ENCODE data around the gene RDH11.

RDH11 gene

DNA sequence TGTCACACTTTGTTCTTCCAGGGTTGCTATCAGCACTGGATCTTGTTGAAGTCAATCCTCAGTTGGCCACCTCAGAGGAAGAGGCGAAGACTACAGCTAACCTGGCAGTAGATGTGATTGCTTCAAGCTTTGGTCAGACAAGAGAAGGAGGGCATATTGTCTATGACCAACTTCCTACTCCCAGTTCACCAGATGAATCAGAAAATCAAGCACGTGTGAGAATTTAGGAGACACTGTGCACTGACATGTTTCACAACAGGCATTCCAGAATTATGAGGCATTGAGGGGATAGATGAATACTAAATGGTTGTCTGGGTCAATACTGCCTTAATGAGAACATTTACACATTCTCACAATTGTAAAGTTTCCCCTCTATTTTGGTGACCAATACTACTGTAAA is 44.9 kb downstream of the RDH11 start:
- H3K4me3 ChIP-seq (ENCODE audit: low read depth, low read length): no peak overlapping the region

DNA sequence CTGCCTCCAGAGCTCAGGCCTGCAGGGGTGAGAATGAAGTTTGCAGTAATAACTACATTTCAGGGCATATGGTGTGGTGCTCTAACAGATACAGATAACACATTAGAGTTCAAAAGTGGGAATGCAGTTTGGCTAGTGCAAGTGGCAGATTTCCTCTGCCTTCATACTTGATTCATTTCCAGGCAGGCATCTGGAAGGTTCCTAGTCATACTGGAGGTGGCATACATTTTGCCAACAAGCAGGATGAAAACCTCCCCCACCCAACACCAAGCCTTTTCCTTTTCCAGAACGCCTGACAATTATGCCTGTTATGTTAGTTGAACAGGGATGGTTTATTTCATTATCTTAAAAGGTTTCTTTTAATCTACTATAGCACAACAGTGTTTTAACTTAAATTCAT is 45.4 kb downstream of the RDH11 start:
- H3K4me3 ChIP-seq (ENCODE audit: low read depth, low read length): no peak overlapping the region

DNA sequence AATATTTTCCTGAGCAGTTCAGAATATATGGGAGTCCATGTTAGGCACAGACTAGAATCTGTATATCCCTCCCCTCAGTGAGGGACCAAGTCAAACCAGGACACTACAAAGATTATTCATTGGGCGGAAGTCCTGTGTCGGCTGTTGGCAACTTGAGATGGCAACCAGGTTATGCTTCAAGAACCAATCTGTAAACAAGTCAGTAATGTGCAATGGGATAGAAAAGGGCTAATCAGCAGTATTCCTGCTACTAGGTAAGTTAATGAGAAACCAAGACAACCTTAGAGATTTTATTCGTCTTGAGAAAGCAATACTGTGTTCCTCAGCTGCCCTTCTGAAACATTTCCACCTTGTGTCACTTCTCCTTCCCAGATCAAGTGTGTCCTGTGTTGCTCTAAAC is 49.4 kb downstream of the RDH11 start:
- no peak overlapping the region for H3K4me3 ChIP-seq (ENCODE audit: low read depth, low read length)

DNA sequence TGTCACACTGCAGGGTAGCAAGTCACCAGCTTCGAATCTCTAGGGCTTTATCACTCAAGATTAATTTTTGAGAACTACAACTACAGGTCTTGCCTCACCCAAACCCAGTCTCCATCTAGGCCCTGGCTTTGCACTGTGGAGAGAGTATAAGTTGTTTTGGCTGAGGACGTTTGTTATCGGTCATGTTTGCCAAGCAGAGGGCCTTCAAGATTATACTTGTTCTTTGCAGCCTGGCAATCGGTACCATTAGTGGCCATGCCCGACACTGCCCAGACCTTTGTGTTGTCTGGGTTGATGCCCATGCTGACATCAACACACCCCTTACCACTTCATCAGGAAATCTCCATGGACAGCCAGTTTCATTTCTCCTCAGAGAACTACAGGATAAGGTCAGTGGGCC is 50.1 kb downstream of the RDH11 start:
- no peak overlapping the region for H3K4me3 ChIP-seq (ENCODE audit: low read depth, low read length)

DNA sequence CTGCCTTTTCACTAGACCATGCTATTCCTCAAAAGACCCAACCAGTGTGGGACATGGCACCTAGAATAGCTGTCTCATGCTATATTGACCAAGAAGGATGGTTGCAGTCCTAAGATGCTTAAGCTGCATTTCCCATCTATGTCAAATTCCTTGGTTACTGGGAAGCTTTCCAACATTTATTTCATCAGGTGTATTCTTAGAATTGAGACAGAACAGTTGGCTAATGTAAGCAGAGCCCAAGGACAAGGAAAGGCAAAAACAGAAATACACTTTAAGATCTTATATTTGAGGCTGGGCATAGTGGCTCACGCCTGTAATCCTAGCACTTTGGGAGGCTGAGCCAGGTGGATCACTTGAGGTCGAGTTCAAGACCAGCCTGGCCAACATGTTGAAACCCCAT is 51.1 kb downstream of the RDH11 start:
- H3K4me3 ChIP-seq (ENCODE audit: low read depth, low read length): no peak overlapping the region

DNA sequence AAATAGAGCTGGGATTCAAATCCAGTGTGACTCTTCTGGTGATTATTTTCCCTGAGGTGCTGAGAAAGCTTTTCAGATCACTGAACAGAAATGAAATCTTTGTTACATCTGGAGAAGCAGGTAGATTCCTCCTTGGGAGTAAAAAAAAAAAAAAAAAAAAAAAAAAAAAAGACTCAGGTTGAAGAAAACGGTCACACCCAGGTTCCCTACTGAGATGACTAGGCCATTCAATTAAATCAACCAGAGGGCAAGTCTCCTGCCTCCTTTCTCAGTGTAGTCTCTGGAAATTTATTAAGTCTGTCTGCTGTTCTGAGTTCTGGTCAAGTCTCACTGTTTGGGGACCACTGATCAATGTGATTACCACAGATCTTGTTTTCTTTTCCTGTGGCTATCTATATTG is 51.9 kb downstream of the RDH11 start:
- no peak overlapping the region for H3K4me3 ChIP-seq (ENCODE audit: low read depth, low read length)

DNA sequence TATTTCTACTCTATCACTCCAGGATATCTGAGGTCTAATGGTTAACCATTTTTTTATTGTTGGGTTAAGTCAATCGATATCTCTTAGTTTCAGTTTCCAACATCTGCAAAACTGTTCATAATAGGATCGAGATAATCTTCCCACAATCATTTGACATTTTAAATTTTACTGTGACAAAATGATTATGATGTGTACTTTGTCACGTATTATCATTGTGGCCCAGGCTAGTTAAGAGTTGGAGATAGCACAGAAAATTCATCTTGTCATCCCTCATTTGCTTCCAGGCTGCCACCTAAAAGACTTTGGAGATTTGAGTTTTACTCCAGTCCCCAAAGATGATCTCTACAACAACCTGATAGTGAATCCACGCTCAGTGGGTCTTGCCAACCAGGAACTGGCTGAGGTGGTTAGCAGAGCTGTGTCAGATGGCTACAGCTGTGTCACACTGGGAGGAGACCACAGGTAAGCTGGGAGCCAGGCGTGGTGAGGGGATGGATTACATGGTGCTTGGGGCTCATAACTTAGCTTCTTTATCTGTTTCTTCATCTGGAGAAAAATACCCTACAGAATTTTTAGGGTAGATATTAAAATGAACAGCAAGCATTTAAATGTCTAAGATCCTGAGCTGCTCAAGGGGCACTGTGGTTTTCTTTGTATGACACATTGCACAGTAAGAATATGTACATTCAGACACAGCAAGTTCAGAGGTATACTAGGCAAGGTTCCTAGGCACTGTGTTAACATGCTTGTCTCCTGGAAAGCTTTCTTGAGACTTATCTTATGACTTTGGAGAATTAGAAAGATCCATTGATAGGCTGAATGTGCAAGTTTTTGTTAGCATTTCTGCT is 53.4 kb downstream of the RDH11 start:
- no peak overlapping the region for H3K4me3 ChIP-seq (ENCODE audit: low read depth, low read length)

DNA sequence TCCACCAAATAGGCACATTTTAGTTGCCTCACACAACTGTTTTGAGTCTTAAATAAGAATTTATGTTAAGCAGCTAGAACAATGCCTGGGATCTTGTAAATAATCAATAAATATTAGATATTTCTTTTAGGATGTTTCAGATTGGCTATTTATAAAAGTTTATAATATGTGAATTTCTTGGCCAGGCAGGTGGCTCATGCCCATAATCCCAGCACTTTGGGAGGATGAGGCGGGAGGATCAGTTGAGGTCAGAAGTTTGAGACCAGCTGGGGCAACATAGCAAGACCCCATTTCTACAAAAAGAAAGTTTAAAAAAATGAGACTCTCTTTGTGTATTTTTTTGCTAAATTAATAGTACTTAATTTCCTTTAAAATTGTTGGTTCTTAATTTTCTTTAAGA is 54.1 kb downstream of the RDH11 start:
- no peak overlapping the region for H3K4me3 ChIP-seq (ENCODE audit: low read depth, low read length)

DNA sequence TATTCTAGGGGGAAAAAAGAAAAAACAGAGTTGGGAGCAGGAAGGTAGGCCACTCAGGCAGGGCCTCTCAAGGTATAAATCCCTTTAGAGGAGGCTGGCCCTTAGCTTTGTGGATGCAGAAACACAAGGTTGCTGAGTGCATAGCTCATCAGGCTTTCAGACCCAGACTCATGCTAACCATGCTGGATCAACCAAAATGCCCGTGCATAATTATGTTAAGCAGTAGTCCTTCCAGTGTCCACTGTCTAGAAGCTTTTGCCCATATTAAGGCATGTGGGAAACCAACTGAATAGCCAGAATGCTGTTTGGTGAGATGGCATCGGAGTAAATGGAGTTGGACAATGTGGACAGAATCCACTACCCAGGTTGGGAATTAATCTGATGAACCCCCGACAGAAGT is 56.9 kb downstream of the RDH11 start:
- H3K4me3 ChIP-seq (ENCODE audit: low read depth, low read length): no peak overlapping the region

DNA sequence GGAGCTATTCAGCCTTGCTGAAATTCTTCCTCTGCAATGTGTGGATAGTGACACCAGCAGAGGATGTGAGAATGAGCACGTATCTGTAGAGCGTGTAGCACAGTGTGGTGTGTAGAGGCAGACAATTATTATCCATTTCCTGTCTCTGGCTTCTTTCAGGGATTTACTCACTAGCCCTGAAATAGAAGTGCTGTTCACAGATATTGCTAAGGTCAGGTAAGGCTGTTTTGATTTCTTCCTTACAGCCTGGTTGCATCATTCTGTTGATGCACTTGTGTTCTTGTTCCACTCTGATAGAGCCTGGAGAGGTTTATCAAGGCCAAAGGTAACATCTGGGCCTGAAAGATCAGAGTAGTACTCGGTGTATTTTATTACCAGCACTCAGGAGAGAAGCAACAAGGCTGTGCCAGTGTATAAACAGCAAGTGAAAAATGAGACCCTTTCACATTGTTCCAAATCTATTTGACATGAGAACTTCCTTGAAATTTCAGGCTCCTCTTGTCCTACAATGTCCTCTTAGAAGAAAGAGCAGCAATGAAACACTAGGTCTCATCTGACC is 59.1 kb downstream of the RDH11 start:
- no peak overlapping the region for H3K4me3 ChIP-seq (ENCODE audit: low read depth, low read length)

DNA sequence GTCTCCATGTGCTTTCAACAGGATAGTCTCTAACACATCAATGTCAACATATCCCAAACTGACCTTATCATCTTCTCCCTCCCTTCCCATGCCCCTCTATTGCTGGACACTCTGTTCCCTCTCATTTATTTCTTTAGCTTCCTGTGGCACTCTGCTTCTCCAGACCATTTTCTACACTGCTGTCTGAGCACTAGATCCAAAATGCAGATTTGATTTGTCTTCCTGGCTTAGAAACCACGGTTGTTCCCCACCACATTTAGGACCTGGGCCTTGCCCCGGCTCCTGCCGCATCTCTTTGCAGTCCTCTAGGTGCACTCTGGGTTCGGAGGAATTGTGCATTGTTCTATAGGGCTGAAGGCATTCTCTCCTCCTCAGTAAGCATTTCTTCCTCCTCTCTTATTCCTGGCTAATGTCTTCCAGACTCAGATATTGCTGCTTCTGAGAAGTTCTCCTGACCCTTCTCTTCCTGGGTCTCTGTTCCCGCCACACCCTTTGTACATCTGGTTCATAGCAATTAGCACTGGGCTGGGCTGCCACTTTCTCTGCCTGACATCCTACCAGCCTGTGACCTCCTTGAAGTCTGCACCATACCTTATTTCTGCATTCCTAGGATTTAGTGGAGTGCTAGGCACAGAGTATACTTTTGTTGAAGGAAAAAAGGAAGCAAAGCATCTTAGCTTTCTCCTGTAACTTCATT is 62.0 kb downstream of the RDH11 start:
- H3K4me3 ChIP-seq (ENCODE audit: low read depth, low read length): no peak overlapping the region

DNA sequence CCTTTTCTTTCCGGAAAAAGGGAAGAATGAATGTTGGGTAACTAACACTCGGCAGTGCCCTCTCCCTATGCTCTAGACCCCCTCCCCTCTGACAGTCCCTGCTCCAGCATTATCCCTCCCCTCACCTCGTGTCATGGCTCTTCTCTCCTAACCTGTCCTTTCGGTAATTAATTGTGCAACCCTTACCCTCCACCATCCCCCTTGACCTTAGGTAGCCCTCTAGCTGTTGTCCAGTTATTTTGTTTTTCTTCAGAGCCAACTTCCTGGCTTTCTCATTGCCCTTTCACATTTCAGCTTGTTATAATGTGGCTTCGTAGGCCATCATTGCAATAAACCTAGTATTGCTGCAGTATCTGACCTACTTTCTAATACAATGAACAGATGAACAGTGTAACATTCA is 64.6 kb downstream of the RDH11 start:
- H3K4me3 ChIP-seq (ENCODE audit: low read depth, low read length): no peak overlapping the region

DNA sequence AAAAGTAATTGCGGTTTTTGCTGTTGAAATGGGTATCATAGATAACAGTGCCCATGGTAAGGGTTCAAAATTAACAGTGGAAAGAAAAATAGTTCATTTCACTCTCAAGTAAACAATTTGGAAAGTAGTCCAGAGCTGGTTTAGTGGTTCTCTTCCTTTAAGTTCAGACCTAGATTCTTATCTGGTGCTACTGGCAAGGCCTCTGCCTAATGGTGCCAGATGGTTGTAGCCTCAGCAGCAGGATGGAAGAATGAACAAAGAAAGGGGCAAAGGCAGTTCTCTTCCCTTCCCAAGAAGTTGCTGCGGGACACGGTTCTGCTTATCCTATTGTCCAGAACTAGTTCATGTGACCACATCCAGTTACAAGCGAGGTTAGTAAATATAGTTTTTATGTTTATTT is 65.4 kb downstream of the RDH11 start:
- H3K4me3 ChIP-seq (ENCODE audit: low read depth, low read length): no peak overlapping the region

DNA sequence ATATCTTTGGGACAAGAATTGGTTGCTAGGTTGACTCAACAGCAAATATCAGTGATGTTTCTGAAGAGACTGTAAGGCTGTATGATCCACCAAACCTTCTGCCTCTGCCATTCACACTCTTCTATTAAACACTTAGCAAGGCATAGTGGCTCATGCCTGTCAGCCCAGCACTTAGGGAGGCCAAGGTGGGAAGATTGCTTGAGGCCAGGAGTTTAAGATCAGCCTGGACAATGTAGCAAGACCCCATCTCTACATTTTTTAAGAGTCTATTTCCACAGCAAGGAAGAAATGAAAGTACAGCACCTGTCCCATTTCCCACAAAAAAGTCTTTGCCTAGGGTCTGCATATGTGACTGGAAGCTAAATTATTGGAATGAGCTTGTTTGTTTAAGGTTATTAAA is 68.0 kb downstream of the RDH11 start:
- no peak overlapping the region for H3K4me3 ChIP-seq (ENCODE audit: low read depth, low read length)

All from iPS-11a (cell line).